ENCODE results near the gene SLU7. TPM values are rescaled to one million over a fixed set of nuclear protein-coding genes. Genes with fewer than 3 reads are reported as not detected.

The SLU7 gene
- total and polyA plus RNA-seq, 9 of the 15 experiments (the other 6 are each of a cell fraction or from before 2014, with no cell fraction given): 42.1 to 65.7 (median 54.8) TPM

- ChIA-PET POLR2A (interaction anchor here (0.5 kb wide), 1 partner anchor 23 kb away, joined by 3 read pairs; no protein-coding TSS in a partner anchor), CTCF (ENCODE audit: low intra/inter-chr PET ratio) (no interaction called here)
- H3K4me3 ChIP-seq: no peak overlapping the region
- in situ Hi-C loops (cut with MboI) (no loop called here), intact Hi-C loops (cut with micrococcal nuclease) (no loop called here)
- H3K9me1 ChIP-seq (ENCODE audit: control insufficient read depth, insufficient read depth, low read length): no peaks in the 10 kb centered on the region
- ATAC-seq (peak; percentile 37), FAIRE-seq (no peak), DNase-seq (ENCODE audit: extremely low read depth in 1 of 4, low spot score in 3 of 4) (no peak)
- peaks cover 25 to 34% of the 10 kb centered on the region in 2 experiments for H3K27me3 ChIP-seq (ENCODE audit: control insufficient read depth in 2 of 2, insufficient read depth in 2 of 2, low read length in 2 of 2)
- no peak overlapping the region for H3K9ac ChIP-seq (ENCODE audit: insufficient read depth in 1 of 2, low read depth in 2 of 2, low read length in 2 of 2)
- 0% methylated on average over 2 of the region's 2 CpGs for WGBS (ENCODE audit: insufficient coverage, low coverage, missing lambda C conversion rate)
- no peaks in the 10 kb centered on the region for H3K9me3 ChIP-seq (replicated peaks; ENCODE audit: control insufficient read depth, insufficient read depth, low read depth, low read length)
- peaks cover 11 to 19% of the 10 kb centered on the region in 2 experiments for H3K4me1 ChIP-seq (replicated peaks in 1 of 2; ENCODE audit: control insufficient read depth in 2 of 2, insufficient read depth in 2 of 2, low read length in 2 of 2)
- no peaks in the 10 kb centered on the region for H3K36me3 ChIP-seq (ENCODE audit: control insufficient read depth, insufficient read depth, low read length)
- H4K20me1 ChIP-seq (replicated peaks; ENCODE audit: control insufficient read depth, insufficient read depth, low read length): 0 out of 2 replicates have a peak, but pooled peaks cover 6% of the 10 kb centered on the region
- H3K79me2 ChIP-seq (ENCODE audit: control insufficient read depth, insufficient read depth, low read length): no peaks in the 10 kb centered on the region
- H3K4me2 ChIP-seq (ENCODE audit: insufficient read depth, low read length): no peak overlapping the region
- H3K27ac ChIP-seq (ENCODE audit: extremely low read depth, low read depth, low read length): no peak overlapping the region
- BruUV-seq (replicated peaks): no TSS peak
- no peak overlapping the region for H2AFZ ChIP-seq (ENCODE audit: low read depth, low read length)
- TF ChIP-seq NCOR1 (IDR thresholded peaks at IDR 0.05) (no peak), ZBTB40 (IDR thresholded peaks at IDR 0.05) (no peak), ZBTB40 (CRISPR knock-in tag; IDR thresholded peaks at IDR 0.05) (no peak), TSHZ1 (CRISPR knock-in tag; IDR thresholded peaks at IDR 0.05) (no peak), LCOR (CRISPR knock-in tag; IDR thresholded peaks at IDR 0.05) (0 out of 2 replicates have a peak, but pooled peaks have one; percentile 20), ZBTB8A (IDR thresholded peaks at IDR 0.05; ENCODE audit: partially characterized antibody) (no peak), JUND (IDR thresholded peaks at IDR 0.05; ENCODE audit: borderline replicate concordance, low read depth, low read length) (peak; percentile 76), JUND (tag; IDR thresholded peaks at IDR 0.05; ENCODE audit: borderline replicate concordance, low read depth, low read length) (peak; percentile 77; the same call in 2 of the 3 replicates), SMAD3 (CRISPR knock-in tag; conservative IDR thresholded peaks at IDR 0.05) (no peak), ZSCAN32 (CRISPR knock-in tag; IDR thresholded peaks at IDR 0.05) (no peak), FOSL1 (tag; conservative IDR thresholded peaks at IDR 0.05) (peak; percentile 77)
These were observed 51.6 kb downstream of the SLU7 start for GRCh38 chr5:160367261-160367660.
